ENCODE results near the gene GUSB. TPM values are rescaled to one million over a fixed set of nuclear protein-coding genes. Genes with fewer than 3 reads are reported as not detected.

Gene GUSB
- polyA plus RNA-seq, 1 of the 3 experiments (the other 2 are of a cell fraction), result 96.9 TPM

- Histone ChIP-seq H4K20me1 (ENCODE audit: insufficient read depth) (no peaks in the 10 kb centered on the region), H3K9me2 (no peaks in the 10 kb centered on the region), H3K4me3 (ENCODE audit: low read depth in 2 of 2, low read length in 1 of 2) (no peak overlapping the region), H2AFZ (ENCODE audit: low read depth) (peak overlapping the region; percentile 7; the same call in 1 of the 2 replicates), H3K79me2 (ENCODE audit: insufficient read depth) (no peaks in the 10 kb centered on the region), H3K27ac (ENCODE audit: low read depth in 2 of 2, low read length in 1 of 2) (peak overlapping the region in 1 of 2 experiments; percentile 74; a peak in 2 of 4 replicates), H3K36me3 (replicated peaks in 1 of 2; ENCODE audit: control insufficient read depth in 1 of 2, insufficient read depth in 2 of 2, low read length in 1 of 2) (no peaks in the 10 kb centered on the region), H3K27me3 (ENCODE audit: insufficient read depth) (no peaks in the 10 kb centered on the region), H3K9me3 (no peaks in the 10 kb centered on the region), H3K4me1 (ENCODE audit: control insufficient read depth in 1 of 2, insufficient read depth in 2 of 2, low read depth in 1 of 2, low read length in 1 of 2) (peaks cover 0 to 16% of the 10 kb centered on the region in 2 experiments; a peak in 3 of 4 replicates), H3F3A (replicated peaks; ENCODE audit: insufficient read depth) (no peaks in the 10 kb centered on the region), H3K4me2 (no peak overlapping the region), H3K9ac (no peak overlapping the region)
- ChIA-PET POLR2A (no interaction called here), CTCF (interaction anchor here (0.8 to 1.5 kb wide), 2 partner anchors 18 to 23 kb away, joined by 4 to 5 read pairs; no protein-coding TSS in a partner anchor)
- WGBS (ENCODE audit: low lambda C conversion rate), result 55% methylated on average over 6 of the region's 6 CpGs
- TF ChIP-seq NRF1 (IDR thresholded peaks at IDR 0.05; ENCODE audit: low read depth, low read length), result no peak
- no peak for TF ChIP-seq SIN3A (IDR thresholded peaks at IDR 0.05; ENCODE audit: borderline replicate concordance, low read depth, low read length)
- TF ChIP-seq FOSL2 (IDR thresholded peaks at IDR 0.05; ENCODE audit: borderline replicate concordance, low read depth), result no peak
- no peak for TF ChIP-seq TEAD4 (IDR thresholded peaks at IDR 0.05; ENCODE audit: borderline replicate concordance, insufficient read depth)
- no peak for TF ChIP-seq TCF12 (IDR thresholded peaks at IDR 0.05)
- TF ChIP-seq MXI1 (IDR thresholded peaks at IDR 0.05; ENCODE audit: low read depth, low read length), result 0 out of 2 replicates have a peak, but pooled peaks have one; percentile 13
- no peak for TF ChIP-seq REST (IDR thresholded peaks at IDR 0.05; ENCODE audit: low read depth, low read length)
- TF ChIP-seq PBX3 (IDR thresholded peaks at IDR 0.05), result no peak
- TF ChIP-seq ELF1 (IDR thresholded peaks at IDR 0.05), result no peak
- no peak for TF ChIP-seq SMC3 (IDR thresholded peaks at IDR 0.05; ENCODE audit: low read depth, low read length)
- no peak for TF ChIP-seq IRF3 (IDR thresholded peaks at IDR 0.05; ENCODE audit: low read depth, low read length)
- no peak for TF ChIP-seq RFX5 (IDR thresholded peaks at IDR 0.05; ENCODE audit: low read length)
- TF ChIP-seq GATA2 (CRISPR knock-in tag; IDR thresholded peaks at IDR 0.05), result no peak
- peak; percentile 39 for TF ChIP-seq CHD2 (IDR thresholded peaks at IDR 0.05; ENCODE audit: low read length, partially characterized antibody)
- no peak for TF ChIP-seq POLR2AphosphoS5 (IDR thresholded peaks at IDR 0.05; ENCODE audit: low read depth, low read length)
- no peak for TF ChIP-seq CTCF (IDR thresholded peaks at IDR 0.05)
- TF ChIP-seq USF1 (IDR thresholded peaks at IDR 0.05; ENCODE audit: borderline replicate concordance, low read depth), result peak; percentile 20; the same call in 1 of the 2 replicates
- TF ChIP-seq ZBTB33 (IDR thresholded peaks at IDR 0.05; ENCODE audit: borderline replicate concordance, low read depth), result no peak
- TF ChIP-seq YY1 (IDR thresholded peaks at IDR 0.05; ENCODE audit: low read depth), result no peak
- DNase-seq, result no peak
Observed at GRCh38 chr7:66007232-66007631, 25.2 kb upstream of the GUSB start.
